Measurements from ENCODE around the gene NEK9.

NEK9 gene

GRCh38 chr14:75040507-75040906 lies 86.3 kb downstream of the NEK9 start:
- no peak for DNase-seq (ENCODE audit: low read depth in 2 of 2)

- no peak for DNase-seq (ENCODE audit: low read depth in 2 of 2)
Observed at GRCh38 chr14:75032939-75033338, 93.9 kb downstream of the NEK9 start.

GRCh38 chr14:75030147-75030546 lies 96.7 kb downstream of the NEK9 start:
- no peak for DNase-seq (ENCODE audit: low read depth in 2 of 2)

Data from activated CD8-positive, alpha-beta memory T cell treated with anti-CD3 and anti-CD28 coated beads for 4 hours (primary cell).